H1 (cell line): ENCODE data around the gene MRPS30. TPM values are rescaled to one million over a fixed set of nuclear protein-coding genes. Genes with fewer than 3 reads are reported as not detected.

Experiments
- CTCF ChIA-PET: fragments of 300-600 bp; sonication (Branson Sonifier 250); formaldehyde crosslinking; loops from one replicate; lab custom pipeline; 2021; ENCODE audit not compliant: partially characterized antibody; lab: Charles Lee
- POLR2A ChIA-PET: fragments of 300-600 bp; sonication (Branson Sonifier 250); formaldehyde crosslinking; loops from one replicate; lab custom pipeline; 2021; ENCODE audit warnings: inconsistent platforms; ENCODE audit not compliant: partially characterized antibody; lab: Charles Lee
- DNase-seq, 2 experiments: peaks; one replicate each; pipeline versions ENCODE4 v3.0.0 to v3.0.0-alpha.2; 2010 to 2022; ENCODE audit warnings: low spot score in 2 of 2, low read depth in 1 of 2, mixed read lengths in 1 of 2
- FAIRE-seq: peaks from 2 replicates; lab custom pipeline; 2011; peaks lifted over from hg19 to GRCh38; lab: Jason Lieb, UNC
- H2AFZ ChIP-seq: 2 replicates; pipeline ENCODE4 v1.8.1; 2012; ENCODE audit warnings: low read length, inconsistent platforms
- H2AK5ac ChIP-seq: 2 replicates; pipeline ENCODE4 v1.6.1; 2013; ENCODE audit warnings: low read depth, low read length
- H2BK120ac ChIP-seq: replicated peaks from 2 replicates; pipeline ENCODE3; 2013; ENCODE audit warnings: low read depth, low read length, inconsistent platforms
- H2BK12ac ChIP-seq: 2 replicates; pipeline ENCODE4 v1.6.1; 2013; ENCODE audit warnings: low read depth, low read length
- H2BK15ac ChIP-seq: 2 replicates; pipeline ENCODE4 v1.6.1; 2013; ENCODE audit warnings: low read length
- H2BK20ac ChIP-seq: 2 replicates; pipeline ENCODE4 v1.6.1; 2013; ENCODE audit warnings: low read length
- H2BK5ac ChIP-seq: 2 replicates; pipeline ENCODE4 v1.6.1; 2013; ENCODE audit warnings: low read depth, low read length
- H3K14ac ChIP-seq: 2 replicates; pipeline ENCODE4 v1.6.1; 2013; ENCODE audit warnings: inconsistent platforms; ENCODE audit not compliant: insufficient read length
- H3K18ac ChIP-seq: 2 replicates; pipeline ENCODE4 v1.6.1; 2013; ENCODE audit warnings: low read length; ENCODE audit errors: extremely low read depth
- H3K23ac ChIP-seq: 2 replicates; pipeline ENCODE4 v1.6.1; 2013; ENCODE audit warnings: inconsistent platforms; ENCODE audit not compliant: insufficient read length
- H3K23me2 ChIP-seq: 2 replicates; pipeline ENCODE4 v1.6.1; 2013; ENCODE audit warnings: low read depth, low read length
- H3K27ac ChIP-seq: 2 replicates; pipeline ENCODE4 v1.6.1; 2011; ENCODE audit warnings: low read depth, low read length, inconsistent platforms
- H3K27me3 ChIP-seq, 4 experiments: replicated peaks in 1 of 4; 1 replicate in 1 of 4; 2 replicates in 3 of 4; pipeline versions ENCODE4 v1.6.1 to v1.8.1; 2011 to 2013; ENCODE audit warnings: low read length in 3 of 4, mild to moderate bottlenecking in 3 of 4, inconsistent platforms in 2 of 4, mixed read lengths in 2 of 4, moderate library complexity in 1 of 4; ENCODE audit not compliant: control insufficient read depth in 3 of 4, insufficient read depth in 3 of 4; ENCODE audit errors: extremely low read depth in 1 of 4
- H3K36me3 ChIP-seq, 4 experiments: 2 replicates each; pipeline versions ENCODE4 v1.6.1 to v1.8.1; 2011 to 2013; ENCODE audit warnings: mild to moderate bottlenecking in 4 of 4, low read length in 3 of 4, moderate library complexity in 2 of 4, control low read depth in 1 of 4, inconsistent platforms in 1 of 4; ENCODE audit not compliant: insufficient read depth in 4 of 4, control insufficient read depth in 2 of 4
- H3K4ac ChIP-seq: replicated peaks from 2 replicates; pipeline ENCODE3; 2013; ENCODE audit warnings: low read length, low read depth, mixed read lengths, inconsistent platforms; ENCODE audit not compliant: insufficient read length
- H3K4me1 ChIP-seq, 4 experiments: replicated peaks in 1 of 4; 1 replicate in 1 of 4; 2 replicates in 3 of 4; pipeline versions ENCODE4 v1.6.1 to v1.8.1; 2011 to 2013; ENCODE audit warnings: low read length in 3 of 4, inconsistent platforms in 2 of 4, mixed read lengths in 1 of 4; ENCODE audit not compliant: insufficient read depth in 4 of 4, control insufficient read depth in 3 of 4
- H3K4me2 ChIP-seq, 2 experiments: 2 replicates each; pipeline versions ENCODE4 v1.6.1 to v1.8.1; 2011 to 2013; ENCODE audit warnings: low read depth in 2 of 2, low read length in 2 of 2, control low read depth in 1 of 2, inconsistent platforms in 1 of 2, mild to moderate bottlenecking in 1 of 2; ENCODE audit not compliant: insufficient read depth in 1 of 2
- H3K4me3 ChIP-seq, 4 experiments: fragments of 200-600, 300-600 bp in 1 of 4; sonication (generic), shearing (Covaris generic), sonication (Bioruptor Twin) in 1 of 4; 2 replicates each; pipeline versions ENCODE4 v1.5.1 to v1.8.1; 2011 to 2016; ENCODE audit warnings: low read length in 4 of 4, low read depth in 3 of 4, control low read depth in 2 of 4, inconsistent platforms in 2 of 4, mild to moderate bottlenecking in 2 of 4, mixed read lengths in 1 of 4, moderate library complexity in 1 of 4; ENCODE audit not compliant: insufficient read depth in 2 of 4; ENCODE audit errors: extremely low read depth in 1 of 4
- H3K56ac ChIP-seq: replicated peaks from 2 replicates; pipeline ENCODE3; 2013; ENCODE audit warnings: low read depth, mild to moderate bottlenecking, mixed read lengths, low read length, inconsistent platforms; ENCODE audit not compliant: insufficient read length
- H3K79me1 ChIP-seq: 2 replicates; pipeline ENCODE4 v1.6.1; 2013; ENCODE audit warnings: low read depth, low read length, control low read depth
- H3K79me2 ChIP-seq, 2 experiments: 2 replicates each; pipeline versions ENCODE4 v1.6.1 to v1.8.1; 2012 to 2013; ENCODE audit warnings: low read length in 2 of 2, mild to moderate bottlenecking in 2 of 2, inconsistent platforms in 1 of 2; ENCODE audit not compliant: insufficient read depth in 2 of 2, control insufficient read depth in 1 of 2
- H3K9ac ChIP-seq, 4 experiments: replicated peaks in 1 of 4; 1 replicate in 1 of 4; 2 replicates in 3 of 4; pipeline versions ENCODE4 v1.6.1 to v1.8.1; 2011 to 2013; ENCODE audit warnings: low read depth in 3 of 4, low read length in 3 of 4, control low read depth in 2 of 4, mild to moderate bottlenecking in 2 of 4, moderate library complexity in 2 of 4, inconsistent platforms in 1 of 4; ENCODE audit errors: extremely low read depth in 1 of 4
- H3K9me3 ChIP-seq, 2 experiments: 2 replicates each; pipeline versions ENCODE4 v1.6.1 to v1.8.1; 2012 to 2013; ENCODE audit warnings: mild to moderate bottlenecking in 2 of 2, moderate library complexity in 2 of 2, control low read depth in 1 of 2, inconsistent platforms in 1 of 2, low read depth in 1 of 2, low read length in 1 of 2, mixed read lengths in 1 of 2; ENCODE audit not compliant: insufficient read depth in 2 of 2
- H4K20me1 ChIP-seq, 2 experiments: replicated peaks in 1 of 2; 2 replicates each; pipeline versions ENCODE3 to v1.8.1; 2011 to 2013; ENCODE audit warnings: inconsistent platforms in 2 of 2, low read length in 2 of 2, mild to moderate bottlenecking in 1 of 2; ENCODE audit not compliant: insufficient read depth in 2 of 2, control insufficient read depth in 1 of 2
- H4K5ac ChIP-seq: 2 replicates; pipeline ENCODE4 v1.6.1; 2013; ENCODE audit warnings: low read length, low read depth, mixed read lengths, inconsistent platforms; ENCODE audit not compliant: insufficient read length
- H4K8ac ChIP-seq: 2 replicates; pipeline ENCODE4 v1.8.0; 2013; ENCODE audit warnings: mild to moderate bottlenecking, moderate library complexity, low read length, inconsistent platforms; ENCODE audit not compliant: insufficient read depth; ENCODE audit errors: extremely low read depth
- H4K91ac ChIP-seq: replicated peaks from 2 replicates; pipeline ENCODE3; 2013; ENCODE audit warnings: low read length, mixed read lengths, inconsistent platforms; ENCODE audit not compliant: insufficient read length
- ASH2L ChIP-seq: fragments of 200-600, 300-600 bp; sonication (generic); IDR thresholded peaks from one replicate; pipeline ENCODE4 v1.7.1; 2017; ENCODE audit warnings: low read length
- E2F6 ChIP-seq: IDR thresholded peaks from 2 replicates; pipeline ENCODE4 v1.6.1; 2012; ENCODE audit warnings: inconsistent platforms
- MAFK ChIP-seq: IDR thresholded peaks from 2 replicates; pipeline ENCODE4 v1.6.1; 2012; ENCODE audit warnings: low read depth, mild to moderate bottlenecking, improper control_type of control experiment, low read length
- RFX5 ChIP-seq: IDR thresholded peaks from 2 replicates; pipeline ENCODE4 v1.6.1; 2011; ENCODE audit warnings: low read depth, low read length, improper control_type of control experiment, borderline replicate concordance
- RNF2 ChIP-seq: fragments of 200-900, 300-1000 bp; sonication (generic); IDR thresholded peaks from 2 replicates; pipeline ENCODE4 v1.7.1; 2016; ENCODE audit warnings: borderline replicate concordance, low read depth, mild to moderate bottlenecking, antibody characterized with exemption, low read length; ENCODE audit not compliant: poor library complexity, severe bottlenecking; ENCODE audit errors: missing control alignments
- SP2 ChIP-seq: IDR thresholded peaks from 2 replicates; pipeline ENCODE4 v1.6.1; 2012; ENCODE audit warnings: mild to moderate bottlenecking, low read length, inconsistent platforms
- WGBS, 2 experiments: shearing (Covaris generic) in 1 of 2; methylation state at CpG; one replicate each; pipeline versions ENCODE4 v1.1.6 to v1.1.7; 2013 to 2015; ENCODE audit warnings: low lambda C conversion rate in 2 of 2, mixed read lengths in 2 of 2, inconsistent platforms in 1 of 2, low coverage in 1 of 2, missing lambda C conversion rate in 1 of 2; ENCODE audit not compliant: insufficient replicate concordance in 2 of 2, insufficient coverage in 1 of 2, insufficient read length in 1 of 2; ENCODE audit errors: extremely low coverage in 1 of 2, missing lambda C conversion rate in 1 of 2; 5-methylcytosine and 5-hydroxymethylcytosine counted together
- polyA plus RNA-seq, 7 experiments: library from polyadenylated mRNA; depleted of rRNA in 3 of 7; stranded (reverse) in 5 of 7; unstranded in 2 of 7; fragments of >200 nt in 5 of 7; fragments of 200-250 nt in 2 of 7; gene quantifications; 1 replicate in 5 of 7; 2 replicates in 1 of 7; 4 replicates in 1 of 7; pipeline versions ENCODE4 v1.2.1 to v1.2.3, GENCODE V29; 2011 to 2013; ENCODE audit warnings: missing spikeins in 2 of 7, mixed read lengths in 2 of 7
- total RNA-seq: library from RNA; stranded (reverse); fragmentation: NEBNext Ultra II Directional; extraction: Animal tissue kit (Norgen Biotek cat#: 25700); gene quantifications from 2 replicates; pipeline ENCODE4 v1.2.1, GENCODE V29; 2021

The MRPS30 gene
- total and polyA plus RNA-seq, 2 of the 8 experiments (the other 6 are each of a cell fraction or from before 2014, with no cell fraction given) = 61.9 to 85.2 TPM

- Histone ChIP-seq H2BK20ac (no peak overlapping the region), H3K23me2 (no peaks in the 10 kb centered on the region), H2BK12ac (no peak overlapping the region), H3K79me1 (no peaks in the 10 kb centered on the region), H2BK120ac (no peak overlapping the region), H2BK15ac (no peak overlapping the region), H4K5ac (no peak overlapping the region), H2AFZ (no peak overlapping the region), H3K9ac (no peak overlapping the region), H3K14ac (no peak overlapping the region), H3K4me1 (peaks cover 0 to 4% (median 0%) of the 10 kb centered on the region in 4 experiments; a peak in 1 of 7 replicates), H3K23ac (no peak overlapping the region), H4K8ac (no peak overlapping the region), H3K56ac (no peak overlapping the region), H3K4me3 (no peak overlapping the region), H3K4me2 (no peak overlapping the region), H4K20me1 (no peaks in the 10 kb centered on the region), H3K27ac (no peak overlapping the region), H3K4ac (no peak overlapping the region), H3K27me3 (no peaks in the 10 kb centered on the region), H4K91ac (no peak overlapping the region), H2AK5ac (no peak overlapping the region), H3K79me2 (no peaks in the 10 kb centered on the region), H3K9me3 (peaks cover 13 to 15% of the 10 kb centered on the region in 2 experiments; a peak in 3 of 4 replicates), H3K36me3 (peaks cover 0 to 4% (median 0%) of the 10 kb centered on the region in 4 experiments; a peak in 1 of 8 replicates), H3K18ac (no peak overlapping the region), H2BK5ac (no peak overlapping the region)
- ChIA-PET CTCF (no interaction called here), POLR2A (no interaction called here)
- DNase-seq (no peak), FAIRE-seq (no peak)
- TF ChIP-seq RNF2 (no peak), ASH2L (no peak), RFX5 (no peak), E2F6 (no peak), SP2 (no peak), MAFK (no peak)
- WGBS, 2 experiments = 98% methylated on average over 3 of the region's 3 CpGs; no CpG with 5 or more reads in 1 of the 2 experiments
Measured at GRCh38 chr5:44835693-44836092, 26.9 kb downstream of the MRPS30 start.
